Measurements from ENCODE around the gene SIRT7. TPM values are rescaled to one million over a fixed set of nuclear protein-coding genes. Genes with fewer than 3 reads are reported as not detected.

The SIRT7 gene
- total RNA-seq, 1 experiment from 2014 or later = 24.2 TPM

- TF ChIP-seq SMAD3 (CRISPR knock-in tag; IDR thresholded peaks at IDR 0.05; ENCODE audit: borderline replicate concordance) (no peak), MXD4 (CRISPR knock-in tag; IDR thresholded peaks at IDR 0.05; ENCODE audit: borderline replicate concordance) (no peak), ERG (CRISPR knock-in tag; IDR thresholded peaks at IDR 0.05) (no peak), TP53 (CRISPR knock-in tag; IDR thresholded peaks at IDR 0.05) (no peak), MYBL2 (CRISPR knock-in tag; IDR thresholded peaks at IDR 0.05) (no peak), FOXJ3 (CRISPR knock-in tag; IDR thresholded peaks at IDR 0.05; ENCODE audit: borderline replicate concordance) (no peak), ZNF219 (CRISPR knock-in tag; IDR thresholded peaks at IDR 0.05; ENCODE audit: borderline replicate concordance) (no peak), IRF2 (CRISPR knock-in tag; IDR thresholded peaks at IDR 0.05; ENCODE audit: borderline replicate concordance, low read depth) (no peak), ZNF512 (CRISPR knock-in tag; IDR thresholded peaks at IDR 0.05; ENCODE audit: borderline replicate concordance) (no peak), HMGA2 (CRISPR knock-in tag; IDR thresholded peaks at IDR 0.05) (no peak), MAX (CRISPR knock-in tag; IDR thresholded peaks at IDR 0.05) (no peak)
- CTCF ChIA-PET = interaction anchor here (0.7 to 4.6 kb wide), 21 partner anchors 8 to 140 kb away, joined by 3 to 56 read pairs (median 5); partner anchors contain the start of genes CENPX, DCXR, LRRC45 and MAFG
- ATAC-seq (no peak), DNase-seq (ENCODE audit: low spot score) (no peak)
- Mint-ChIP-seq H3K4me3 (peak overlapping the region; percentile 51), H3K27ac (no peak overlapping the region), H3K4me1 (0 out of 2 replicates have a peak, but pooled peaks cover 4% of the 10 kb centered on the region), H3K27me3 (ENCODE audit: low read depth) (peaks cover 60% of the 10 kb centered on the region), H3K9me3 (no peaks in the 10 kb centered on the region), H3K36me3 (no peaks in the 10 kb centered on the region)
- POLR2A ChIA-PET = interaction anchor here (0.6 to 1.0 kb wide), 3 partner anchors 18 to 949 kb away, joined by 3 to 6 read pairs (median 4); no protein-coding TSS in a partner anchor
Measured at GRCh38 chr17:81958633-81959342, 40.8 kb upstream of the SIRT7 start.

DNA sequence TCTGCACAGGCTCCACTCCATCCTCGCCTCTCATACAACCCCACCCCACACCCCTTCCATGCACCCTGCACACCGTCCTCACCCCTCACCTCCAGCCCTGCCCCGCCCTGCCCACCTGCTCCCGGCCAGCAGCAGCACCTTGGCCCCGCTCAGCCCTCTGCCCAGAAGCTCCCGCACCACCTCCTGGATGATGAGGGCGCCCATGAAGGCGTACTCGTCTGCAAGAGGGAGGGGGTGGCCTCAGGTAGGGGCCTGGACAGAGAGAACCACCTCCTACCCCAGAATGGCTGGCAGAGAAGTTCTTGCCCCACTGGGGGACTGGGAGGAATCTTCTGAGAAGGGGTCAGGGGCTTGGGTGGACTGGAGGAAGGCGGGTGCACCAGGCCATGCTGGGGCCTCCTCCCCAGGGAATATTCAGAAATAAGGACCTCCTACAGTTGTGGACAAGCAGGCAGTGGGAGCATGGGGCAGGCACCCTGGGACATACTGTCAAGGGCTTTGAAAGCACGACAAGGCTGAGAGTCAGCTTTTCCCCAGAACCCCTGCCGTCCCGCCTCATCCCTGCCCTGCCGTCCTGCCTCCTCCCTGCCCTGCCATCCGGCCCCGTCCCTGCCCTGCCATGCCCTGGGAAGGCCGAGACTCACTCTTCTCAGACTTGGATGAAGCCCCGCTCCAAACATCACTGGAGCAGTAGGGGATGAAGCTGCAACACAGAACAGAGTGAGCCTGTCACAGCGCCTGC, 39.9 kb upstream of the SIRT7 start:
- no peaks in the 10 kb centered on the region for H3K9me3 Mint-ChIP-seq
- 0 out of 2 replicates have a peak overlapping the region, but pooled peaks have one; percentile 51 for H3K4me3 Mint-ChIP-seq
- H3K27me3 Mint-ChIP-seq (ENCODE audit: low read depth) = peaks cover 50% of the 10 kb centered on the region
- ATAC-seq = no peak
- ChIA-PET CTCF (no interaction called here), POLR2A (no interaction called here)
- no peaks in the 10 kb centered on the region for H3K36me3 Mint-ChIP-seq
- H3K4me1 Mint-ChIP-seq = 0 out of 2 replicates have a peak, but pooled peaks cover 4% of the 10 kb centered on the region
- no peak overlapping the region for H3K27ac Mint-ChIP-seq
- no peak for DNase-seq (ENCODE audit: low spot score)
- TF ChIP-seq GABPB1 (CRISPR knock-in tag; IDR thresholded peaks at IDR 0.05) (no peak), SMAD3 (CRISPR knock-in tag; IDR thresholded peaks at IDR 0.05; ENCODE audit: borderline replicate concordance) (no peak), ZBTB21 (CRISPR knock-in tag; IDR thresholded peaks at IDR 0.05; ENCODE audit: borderline replicate concordance) (no peak), ZNF219 (CRISPR knock-in tag; IDR thresholded peaks at IDR 0.05; ENCODE audit: borderline replicate concordance) (no peak), FOXJ3 (CRISPR knock-in tag; IDR thresholded peaks at IDR 0.05; ENCODE audit: borderline replicate concordance) (no peak), NR3C1 (CRISPR knock-in tag; conservative IDR thresholded peaks at IDR 0.05; ENCODE audit: low read depth) (no peak), NR1H2 (CRISPR knock-in tag; IDR thresholded peaks at IDR 0.05) (no peak), ZNF532 (CRISPR knock-in tag; IDR thresholded peaks at IDR 0.05; ENCODE audit: borderline replicate concordance) (no peak), TEAD4 (CRISPR knock-in tag; IDR thresholded peaks at IDR 0.05) (no peak), ZBTB43 (CRISPR knock-in tag; IDR thresholded peaks at IDR 0.05) (no peak), MXD4 (CRISPR knock-in tag; IDR thresholded peaks at IDR 0.05; ENCODE audit: borderline replicate concordance) (no peak), MYBL2 (CRISPR knock-in tag; IDR thresholded peaks at IDR 0.05) (no peak)
- TF ChIP-seq, protein P1, sequence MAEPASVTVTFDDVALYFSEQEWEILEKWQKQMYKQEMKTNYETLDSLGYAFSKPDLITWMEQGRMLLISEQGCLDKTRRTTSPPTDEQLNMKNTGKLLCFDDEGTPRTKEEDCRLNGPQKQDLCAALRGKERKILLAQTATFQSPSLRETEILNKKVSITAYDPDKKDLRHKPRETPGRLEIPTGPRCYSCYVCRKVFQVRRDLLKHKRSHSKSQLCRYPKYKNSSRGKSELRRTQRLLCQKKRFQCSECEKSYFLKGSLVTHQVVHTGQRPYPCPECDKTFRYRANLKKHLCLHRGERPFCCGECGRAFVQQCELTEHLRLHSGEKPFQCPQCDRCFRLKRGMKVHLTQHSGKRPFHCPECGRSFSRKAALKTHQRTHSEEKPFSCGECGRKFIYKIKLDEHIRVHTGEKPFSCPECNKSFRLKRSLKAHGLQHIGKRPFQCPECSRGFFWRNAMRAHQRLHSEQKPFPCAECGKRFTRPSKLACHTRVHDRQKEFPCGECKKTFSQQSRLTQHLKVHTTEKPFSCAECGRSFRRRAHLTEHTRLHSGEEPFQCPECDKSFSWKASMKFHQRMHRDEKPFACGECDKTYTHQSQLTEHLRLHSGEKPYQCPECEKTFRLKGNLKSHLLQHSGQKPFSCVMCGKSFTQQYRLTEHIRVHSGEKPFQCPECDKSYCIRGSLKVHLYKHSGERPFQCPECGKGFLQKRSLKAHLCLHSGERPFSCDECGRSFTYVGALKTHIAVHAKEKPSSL (CRISPR knock-in tag; conservative IDR thresholded peaks at IDR 0.05) = no peak
